LNCAP (cell line): Measurements from ENCODE around the gene AMOTL2.

ENCODE experiments used
- CTCF ChIP-seq: fragments of 450-650 bp; IDR thresholded peaks from 2 replicates; pipeline ENCODE4 v1.5.1; 2017; ENCODE audit warnings: mild to moderate bottlenecking

AMOTL2 gene

DNA sequence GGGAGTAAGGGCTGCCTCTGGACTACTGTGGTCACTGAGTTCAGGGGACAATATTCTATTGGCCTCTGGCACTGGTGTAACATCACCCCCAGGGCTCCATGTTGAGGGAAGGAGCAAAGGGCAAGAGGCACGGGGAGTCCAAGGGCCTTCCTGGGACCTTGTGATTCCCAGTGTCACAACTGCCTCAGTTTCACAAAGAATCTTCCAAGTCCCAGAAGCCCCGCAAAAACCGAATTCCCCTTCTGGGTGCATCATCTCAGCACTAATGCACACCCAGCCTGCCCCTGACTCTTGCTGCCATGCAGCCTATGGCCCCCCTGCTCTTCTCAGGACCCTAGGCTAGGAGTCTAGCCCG is 5.5 kb downstream of the AMOTL2 start:
- TF ChIP-seq CTCF: no peak

DNA sequence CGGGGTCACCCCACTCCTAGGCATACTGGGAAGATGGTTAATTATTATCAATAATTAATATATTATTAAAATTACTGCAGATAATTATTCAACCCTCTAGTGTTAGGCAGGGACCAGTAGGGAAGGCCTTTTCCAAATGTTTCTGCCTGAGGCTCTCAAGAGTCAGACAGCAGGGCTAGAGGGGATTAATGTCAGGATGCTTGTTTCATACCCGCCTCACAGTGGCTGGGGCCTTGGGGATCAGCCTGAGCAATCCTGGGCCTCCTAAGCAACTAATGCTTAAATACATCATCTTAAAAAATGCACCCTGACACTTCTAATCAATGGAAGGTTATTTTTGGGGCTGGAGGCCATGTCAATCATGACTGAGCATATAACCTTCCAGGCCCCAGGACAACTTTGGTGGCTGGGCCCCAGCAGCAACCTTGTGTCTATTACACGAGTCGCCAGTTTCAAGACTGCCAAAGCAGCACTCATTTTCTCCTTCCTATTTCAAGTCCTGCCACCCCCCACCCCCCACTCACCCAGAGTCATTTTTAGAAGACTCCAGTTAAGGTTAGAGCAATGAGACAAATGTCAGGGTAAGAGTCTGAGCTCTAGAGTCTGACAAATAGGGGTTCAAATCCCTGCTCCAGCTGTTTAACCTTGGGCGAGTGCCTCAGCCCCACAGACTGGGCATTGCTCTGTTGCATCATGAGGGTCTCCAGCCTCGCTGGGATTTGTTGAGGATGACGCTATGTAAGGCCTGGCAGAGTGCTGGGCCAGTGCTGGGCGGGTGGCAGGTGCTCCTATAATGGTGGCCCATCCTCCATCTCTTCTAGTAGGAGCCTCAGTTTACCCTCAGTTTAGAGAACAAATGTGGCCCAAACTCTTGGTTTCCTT is 6.1 kb downstream of the AMOTL2 start:
- no peak for TF ChIP-seq CTCF

GRCh38 chr3:134366928-134367811 is 7.1 kb downstream of the AMOTL2 start:
- no peak for TF ChIP-seq CTCF

- no peak for TF ChIP-seq CTCF
These were observed 7.9 kb downstream of the AMOTL2 start for GRCh38 chr3:134366221-134366927.

- TF ChIP-seq CTCF: no peak
These were observed 8.5 kb downstream of the AMOTL2 start for GRCh38 chr3:134365766-134366065.

DNA sequence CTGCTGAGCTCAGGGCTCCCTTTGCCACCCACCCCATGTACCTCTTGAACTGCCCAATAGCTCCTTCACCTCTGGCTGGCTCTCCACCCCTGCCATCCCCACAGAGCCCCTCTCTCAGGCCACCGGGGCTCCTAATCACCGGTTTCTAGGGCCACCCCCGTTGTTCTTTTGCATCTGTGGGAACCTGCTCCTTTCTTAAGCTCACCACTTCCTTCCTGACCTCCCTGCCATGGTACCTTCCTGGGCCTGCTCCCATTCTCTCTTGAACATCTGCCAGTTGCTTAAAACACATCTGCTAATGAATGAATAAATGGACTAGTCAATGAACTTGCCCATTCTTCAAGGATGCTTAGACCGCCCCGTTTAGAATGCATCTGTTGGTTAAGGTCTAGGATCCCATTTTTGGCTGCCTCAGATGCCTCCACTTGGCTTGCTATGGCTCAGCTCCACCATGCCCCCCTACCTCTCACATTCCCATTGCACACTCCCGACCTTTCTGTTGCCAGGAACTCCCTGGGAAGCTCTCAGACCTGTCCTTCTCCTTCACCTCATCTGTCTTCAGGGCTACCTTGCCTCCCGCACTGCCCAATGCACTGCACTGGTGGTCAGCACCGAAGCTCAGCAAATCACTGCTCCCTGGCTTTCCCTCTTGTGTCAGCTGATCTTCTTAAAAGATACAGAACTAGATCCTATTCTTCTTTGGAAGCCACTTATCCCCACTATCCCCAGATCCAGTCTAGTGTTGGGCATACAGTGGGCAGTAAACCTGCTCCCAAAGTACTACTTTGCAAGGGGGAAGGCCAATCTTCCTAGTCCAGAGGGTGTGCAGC is 9.1 kb downstream of the AMOTL2 start:
- TF ChIP-seq CTCF: no peak
